ENCODE results near the gene GLP2R.

- TF ChIP-seq CTCF (IDR thresholded peaks at IDR 0.05) = no peak
- TF ChIP-seq POLR2A (IDR thresholded peaks at IDR 0.05) = no peak
These were observed 5.0 kb downstream of the GLP2R start for GRCh38 chr17:9830711-9831110.

Measured in heart left ventricle (tissue), 13 donors.